Measurements from ENCODE around the gene TSSK3.

TSSK3 gene

GRCh38 chr1:32336963-32337675, 25.2 kb upstream of the TSSK3 start:
- Histone ChIP-seq H3K4me1 (ENCODE audit: insufficient read depth, low read length, poor library complexity, severe bottlenecking) (peaks cover 27% of the 10 kb centered on the region), H3K9me2 (replicated peaks; ENCODE audit: low read depth, low read length) (no peaks in the 10 kb centered on the region), H3K4me3 (ENCODE audit: low read length, poor library complexity, severe bottlenecking) (no peak overlapping the region), H4K20me1 (ENCODE audit: insufficient read depth, low read length, poor library complexity, severe bottlenecking) (peaks cover 36% of the 10 kb centered on the region), H3F3A (ENCODE audit: low read depth) (no peaks in the 10 kb centered on the region), H2AFZ (ENCODE audit: low read length) (no peak overlapping the region), H3K9me3 (ENCODE audit: insufficient read depth, low read depth, low read length) (no peaks in the 10 kb centered on the region), H3K36me3 (ENCODE audit: insufficient read depth, low read length) (peaks cover 20% of the 10 kb centered on the region; the same call in 1 of the 2 replicates), H3K79me2 (ENCODE audit: insufficient read depth, low read length) (peaks cover 33% of the 10 kb centered on the region), H3K9ac (ENCODE audit: low read depth, low read length, poor library complexity, severe bottlenecking) (no peak overlapping the region), H3K4me2 (ENCODE audit: low read depth, low read length, poor library complexity, severe bottlenecking) (peak overlapping the region; percentile 46), H3K27me3 (ENCODE audit: insufficient read depth, low read length, poor library complexity, severe bottlenecking) (no peaks in the 10 kb centered on the region)
- TF ChIP-seq CTCF (conservative IDR thresholded peaks at IDR 0.05; ENCODE audit: low read length) (no peak), EZH2phosphoT487 (IDR thresholded peaks at IDR 0.05; ENCODE audit: borderline replicate concordance) (no peak)

- Histone ChIP-seq H3K4me2 (ENCODE audit: low read depth, low read length, poor library complexity, severe bottlenecking) (no peak overlapping the region), H3K9ac (ENCODE audit: low read depth, low read length, poor library complexity, severe bottlenecking) (no peak overlapping the region), H3K79me2 (ENCODE audit: insufficient read depth, low read length) (peaks cover 25% of the 10 kb centered on the region)
These were observed 24.3 kb upstream of the TSSK3 start for GRCh38 chr1:32337855-32338636.

GRCh38 chr1:32338637-32339145, 23.6 kb upstream of the TSSK3 start:
- no peak overlapping the region for H3K4me2 ChIP-seq (ENCODE audit: low read depth, low read length, poor library complexity, severe bottlenecking)
- TF ChIP-seq EZH2phosphoT487 (IDR thresholded peaks at IDR 0.05; ENCODE audit: borderline replicate concordance) (no peak), CTCF (conservative IDR thresholded peaks at IDR 0.05; ENCODE audit: low read length) (no peak)
- H3K9ac ChIP-seq (ENCODE audit: low read depth, low read length, poor library complexity, severe bottlenecking), result no peak overlapping the region
- H3K36me3 ChIP-seq (ENCODE audit: insufficient read depth, low read length), result peaks cover 6% of the 10 kb centered on the region; the same call in 1 of the 2 replicates
- H3K4me1 ChIP-seq (ENCODE audit: insufficient read depth, low read length, poor library complexity, severe bottlenecking), result peaks cover 23% of the 10 kb centered on the region
- H4K20me1 ChIP-seq (ENCODE audit: insufficient read depth, low read length, poor library complexity, severe bottlenecking), result peaks cover 21% of the 10 kb centered on the region
- H3F3A ChIP-seq (ENCODE audit: low read depth), result no peaks in the 10 kb centered on the region
- H3K79me2 ChIP-seq (ENCODE audit: insufficient read depth, low read length), result peaks cover 18% of the 10 kb centered on the region
- H3K4me3 ChIP-seq (ENCODE audit: low read length, poor library complexity, severe bottlenecking), result no peak overlapping the region
- no peak overlapping the region for H2AFZ ChIP-seq (ENCODE audit: low read length)
- H3K9me2 ChIP-seq (replicated peaks; ENCODE audit: low read depth, low read length), result no peaks in the 10 kb centered on the region
- H3K27me3 ChIP-seq (ENCODE audit: insufficient read depth, low read length, poor library complexity, severe bottlenecking), result no peaks in the 10 kb centered on the region
- no peaks in the 10 kb centered on the region for H3K9me3 ChIP-seq (ENCODE audit: insufficient read depth, low read depth, low read length)

More at GRCh38 chr1:32337855-32338636, 24.3 kb upstream of the TSSK3 start:
- Histone ChIP-seq H4K20me1 (ENCODE audit: insufficient read depth, low read length, poor library complexity, severe bottlenecking) (peaks cover 27% of the 10 kb centered on the region), H3K4me3 (ENCODE audit: low read length, poor library complexity, severe bottlenecking) (no peak overlapping the region), H3K36me3 (ENCODE audit: insufficient read depth, low read length) (peaks cover 12% of the 10 kb centered on the region; the same call in 1 of the 2 replicates), H3K27me3 (ENCODE audit: insufficient read depth, low read length, poor library complexity, severe bottlenecking) (no peaks in the 10 kb centered on the region), H3K9me3 (ENCODE audit: insufficient read depth, low read depth, low read length) (no peaks in the 10 kb centered on the region), H2AFZ (ENCODE audit: low read length) (no peak overlapping the region), H3F3A (ENCODE audit: low read depth) (no peaks in the 10 kb centered on the region), H3K9me2 (replicated peaks; ENCODE audit: low read depth, low read length) (no peaks in the 10 kb centered on the region), H3K4me1 (ENCODE audit: insufficient read depth, low read length, poor library complexity, severe bottlenecking) (peaks cover 27% of the 10 kb centered on the region)
- TF ChIP-seq CTCF (conservative IDR thresholded peaks at IDR 0.05; ENCODE audit: low read length) (no peak), EZH2phosphoT487 (IDR thresholded peaks at IDR 0.05; ENCODE audit: borderline replicate concordance) (no peak)
